A204.1 (cell line): Measurements from ENCODE around the gene TOP2B.

Experiments used
- FAIRE-seq: peaks from 2 replicates; lab custom pipeline; 2012; peaks lifted over from hg19 to GRCh38; lab: Jason Lieb, UNC

TOP2B gene, protein sequence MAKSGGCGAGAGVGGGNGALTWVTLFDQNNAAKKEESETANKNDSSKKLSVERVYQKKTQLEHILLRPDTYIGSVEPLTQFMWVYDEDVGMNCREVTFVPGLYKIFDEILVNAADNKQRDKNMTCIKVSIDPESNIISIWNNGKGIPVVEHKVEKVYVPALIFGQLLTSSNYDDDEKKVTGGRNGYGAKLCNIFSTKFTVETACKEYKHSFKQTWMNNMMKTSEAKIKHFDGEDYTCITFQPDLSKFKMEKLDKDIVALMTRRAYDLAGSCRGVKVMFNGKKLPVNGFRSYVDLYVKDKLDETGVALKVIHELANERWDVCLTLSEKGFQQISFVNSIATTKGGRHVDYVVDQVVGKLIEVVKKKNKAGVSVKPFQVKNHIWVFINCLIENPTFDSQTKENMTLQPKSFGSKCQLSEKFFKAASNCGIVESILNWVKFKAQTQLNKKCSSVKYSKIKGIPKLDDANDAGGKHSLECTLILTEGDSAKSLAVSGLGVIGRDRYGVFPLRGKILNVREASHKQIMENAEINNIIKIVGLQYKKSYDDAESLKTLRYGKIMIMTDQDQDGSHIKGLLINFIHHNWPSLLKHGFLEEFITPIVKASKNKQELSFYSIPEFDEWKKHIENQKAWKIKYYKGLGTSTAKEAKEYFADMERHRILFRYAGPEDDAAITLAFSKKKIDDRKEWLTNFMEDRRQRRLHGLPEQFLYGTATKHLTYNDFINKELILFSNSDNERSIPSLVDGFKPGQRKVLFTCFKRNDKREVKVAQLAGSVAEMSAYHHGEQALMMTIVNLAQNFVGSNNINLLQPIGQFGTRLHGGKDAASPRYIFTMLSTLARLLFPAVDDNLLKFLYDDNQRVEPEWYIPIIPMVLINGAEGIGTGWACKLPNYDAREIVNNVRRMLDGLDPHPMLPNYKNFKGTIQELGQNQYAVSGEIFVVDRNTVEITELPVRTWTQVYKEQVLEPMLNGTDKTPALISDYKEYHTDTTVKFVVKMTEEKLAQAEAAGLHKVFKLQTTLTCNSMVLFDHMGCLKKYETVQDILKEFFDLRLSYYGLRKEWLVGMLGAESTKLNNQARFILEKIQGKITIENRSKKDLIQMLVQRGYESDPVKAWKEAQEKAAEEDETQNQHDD (N-terminal part only)

DNA sequence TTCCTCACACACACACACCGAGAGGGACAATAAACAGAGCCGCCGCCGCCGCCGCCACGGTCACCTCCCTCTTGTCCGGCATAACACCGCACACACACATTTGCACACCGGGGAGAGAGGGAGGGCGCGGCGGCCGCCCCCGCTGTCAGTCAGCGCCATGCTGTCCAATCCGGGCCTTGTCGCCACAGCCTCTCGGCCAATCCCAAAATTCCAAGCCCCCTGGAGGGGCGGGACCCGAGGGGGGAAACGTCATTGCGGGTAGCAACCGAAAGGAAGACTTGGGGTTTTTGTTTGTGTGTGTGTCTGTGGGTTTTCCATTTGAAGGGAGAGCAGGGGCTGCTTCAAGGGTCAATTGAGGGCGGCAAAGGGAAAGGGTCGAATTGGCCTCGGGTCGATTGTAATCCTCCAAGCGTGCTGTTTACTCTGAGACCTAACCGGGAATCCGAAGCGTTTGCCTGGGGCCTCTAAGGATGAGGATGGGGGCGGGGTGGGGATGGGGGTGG, at the start of gene TOP2B:
TOP2B (minus strand) TSS at position 96 of the 503 bp plus-strand sequence. CDS start 610 bp downstream, outside the sequence.
- FAIRE-seq, result peak; percentile 91

DNA sequence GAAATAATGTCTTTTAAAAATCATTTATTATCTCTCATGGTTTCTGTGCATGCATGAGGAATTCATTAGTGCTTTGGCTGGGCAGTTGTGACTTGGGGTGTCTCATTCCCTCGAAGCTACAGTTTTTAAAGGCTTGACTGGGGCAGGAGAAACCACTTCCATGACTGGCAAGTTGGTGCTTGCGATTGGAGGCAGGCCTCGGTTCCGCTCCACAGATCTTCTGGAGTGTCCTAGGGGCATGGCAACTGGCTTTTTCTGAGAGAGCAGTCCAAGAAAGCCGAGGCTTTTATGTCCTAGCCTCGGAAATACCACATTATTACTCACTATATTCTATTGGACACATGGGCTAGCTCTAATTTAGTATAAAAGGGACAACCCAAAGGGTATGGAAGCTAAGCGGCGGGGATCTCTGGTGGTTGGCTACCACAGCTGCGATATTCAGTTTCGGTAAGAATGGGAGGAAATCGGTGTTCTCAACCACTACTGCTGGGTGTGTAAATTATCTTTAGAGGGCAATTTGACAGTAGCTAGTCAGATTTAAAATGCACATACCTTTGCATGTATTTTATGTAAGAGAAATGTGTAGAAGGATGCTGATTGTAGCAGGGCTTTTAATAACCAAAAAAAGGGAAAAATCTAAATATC, 48.8 kb upstream of the TOP2B start:
- FAIRE-seq, result no peak

DNA sequence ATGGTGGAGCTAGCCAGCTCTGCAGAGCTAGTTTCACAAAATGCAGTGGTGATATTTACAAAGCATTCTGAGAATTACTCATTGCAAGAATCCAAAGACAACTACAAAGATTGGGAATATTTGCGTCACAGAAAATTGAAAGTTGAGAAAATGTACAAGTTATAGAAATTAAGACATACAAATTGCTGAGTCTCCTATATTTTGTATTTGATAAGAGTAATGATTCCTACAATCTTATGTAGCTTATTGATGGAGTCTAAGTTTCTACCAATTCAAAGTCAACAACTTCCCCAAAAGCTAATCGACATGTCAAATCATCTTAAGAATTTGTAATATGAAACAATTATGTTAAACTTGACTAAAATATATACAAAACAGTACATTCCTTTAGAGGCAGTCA, 46.4 kb upstream of the TOP2B start:
- no peak for FAIRE-seq

DNA sequence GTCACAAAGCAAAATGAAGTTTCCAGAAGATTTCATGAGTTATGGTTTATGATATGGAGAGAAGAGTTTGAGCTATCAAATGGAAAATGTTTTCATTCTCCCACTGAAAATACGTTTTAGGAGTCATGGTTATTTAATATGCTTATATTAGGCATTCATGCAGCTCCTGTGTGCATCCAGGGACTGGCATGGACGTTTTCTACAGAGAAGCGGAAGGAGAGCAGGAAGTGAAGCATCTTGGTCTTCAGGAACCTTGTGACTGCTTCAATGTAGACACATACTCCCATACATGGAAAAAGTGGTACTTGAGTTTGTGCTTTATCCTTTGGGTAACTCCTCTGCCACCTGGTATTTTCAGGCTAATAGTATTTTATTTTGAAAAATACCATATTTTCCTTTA, 43.3 kb upstream of the TOP2B start:
- no peak for FAIRE-seq

DNA sequence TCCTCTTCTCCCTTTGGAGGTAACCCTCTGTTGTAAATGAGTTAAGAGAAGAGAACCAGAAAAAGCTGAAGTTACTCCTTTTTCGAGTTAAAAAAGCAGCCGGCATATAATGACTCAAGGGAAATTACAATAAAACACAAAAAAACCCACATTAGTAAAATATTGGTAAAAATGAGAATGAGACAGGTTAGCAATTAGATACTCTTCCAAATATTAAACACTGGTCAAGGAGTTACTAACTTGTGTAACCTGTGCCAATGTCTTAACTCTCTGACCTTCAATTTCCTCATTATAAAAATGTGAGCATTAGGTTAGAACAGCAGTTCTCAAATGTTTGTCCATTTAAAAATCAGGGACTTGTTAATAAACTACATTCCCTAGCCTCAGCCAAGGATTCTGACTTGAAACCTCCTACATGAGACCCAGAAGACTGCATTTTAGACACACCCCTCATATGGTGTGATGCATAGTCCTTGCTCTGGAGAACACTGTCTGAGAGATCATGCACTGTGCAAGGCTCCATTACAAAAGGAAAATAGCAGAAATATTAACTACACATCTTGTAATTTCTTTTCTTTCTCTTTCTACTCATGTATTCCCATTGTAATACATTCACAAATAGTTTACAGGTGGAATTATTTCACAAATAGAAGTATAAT, 42.7 kb upstream of the TOP2B start:
- FAIRE-seq, result no peak

DNA sequence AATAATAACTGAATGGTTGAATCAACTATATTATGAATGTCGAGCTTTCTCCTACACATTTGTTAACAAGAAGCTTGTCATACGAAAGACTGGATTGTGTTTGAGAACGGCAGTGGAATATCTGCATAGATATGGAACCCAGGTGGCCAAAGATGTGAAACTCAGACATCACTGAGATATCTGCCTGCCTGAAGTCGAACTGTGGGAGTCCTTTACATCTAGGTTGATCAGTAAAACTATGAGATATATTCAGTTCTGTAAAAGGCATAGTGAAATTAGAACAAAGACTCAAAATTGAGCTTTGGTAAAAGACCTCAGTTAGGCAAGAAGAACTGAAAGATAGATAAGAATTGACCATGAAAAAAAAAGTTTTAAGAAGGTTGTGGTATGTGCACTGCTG, 41.5 kb upstream of the TOP2B start:
- FAIRE-seq, result no peak

DNA sequence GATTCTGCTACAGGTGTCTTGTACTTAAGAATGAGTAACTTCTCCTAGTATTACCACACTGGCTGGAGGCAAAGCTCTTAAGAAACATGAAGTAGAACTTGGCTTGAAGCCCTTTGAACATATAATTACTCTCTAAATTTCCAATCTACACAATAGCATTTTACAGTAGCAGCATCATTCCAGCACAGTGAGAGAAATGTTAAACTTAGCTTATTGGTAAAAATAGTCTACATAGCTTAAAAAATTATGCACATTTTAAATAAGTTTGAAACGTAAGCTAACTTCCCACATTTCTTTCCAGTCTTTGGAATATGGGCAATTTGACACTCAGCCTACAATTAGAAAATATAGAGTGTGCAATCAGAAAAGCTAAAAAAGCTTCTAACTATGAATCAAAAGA, 32.8 kb upstream of the TOP2B start:
- FAIRE-seq, result no peak

DNA sequence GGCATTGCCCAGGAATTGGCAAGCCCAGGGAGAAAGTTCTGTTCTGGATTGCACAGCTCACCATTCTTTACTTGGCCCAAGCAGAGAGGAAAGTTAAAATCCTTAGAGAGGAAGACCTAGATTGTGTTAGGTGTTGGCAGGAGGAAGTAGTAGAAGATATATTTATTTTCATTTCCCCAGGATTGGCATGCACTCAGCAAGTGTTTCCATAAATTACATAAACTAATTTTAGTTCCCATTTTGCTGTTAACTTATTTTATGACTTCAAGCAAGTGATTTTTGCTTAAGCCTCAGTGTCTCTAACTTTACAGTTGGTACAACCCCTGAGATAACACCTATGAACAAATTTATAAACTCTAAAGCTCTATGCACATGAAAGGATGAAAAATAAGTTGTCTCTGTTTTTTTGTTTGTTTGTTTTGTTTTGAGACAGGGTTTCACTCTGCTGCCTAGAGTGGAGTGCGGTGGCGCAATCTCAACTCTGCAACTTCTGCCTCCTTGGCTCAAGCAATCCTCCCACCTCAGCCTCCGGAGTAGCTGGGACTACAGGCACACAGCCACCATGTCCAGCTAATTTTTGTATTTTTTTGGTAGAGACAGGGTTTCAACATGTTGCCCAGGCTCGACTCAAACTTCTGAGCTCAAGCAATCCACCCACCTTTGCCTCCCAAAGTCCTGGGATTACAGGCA, 31.2 kb upstream of the TOP2B start:
- FAIRE-seq, result no peak

DNA sequence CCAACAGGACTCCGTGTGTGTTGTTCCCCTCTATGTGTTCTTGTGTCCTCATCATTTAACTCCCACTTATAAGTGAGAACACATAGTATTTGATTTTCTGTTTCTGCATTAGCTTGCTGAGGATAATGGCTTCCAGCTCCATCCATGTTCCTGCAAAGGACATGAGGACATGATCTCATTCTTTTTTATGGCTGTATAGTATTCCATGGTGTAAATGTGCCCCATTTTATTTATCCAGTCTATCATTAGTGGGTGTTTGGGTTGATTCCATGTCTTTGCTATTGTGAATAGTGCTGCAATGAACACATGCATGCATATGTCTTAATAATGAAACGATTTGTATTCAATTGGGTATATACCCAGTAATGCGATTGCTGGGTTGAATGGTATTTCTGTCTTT, 28.5 kb upstream of the TOP2B start:
- FAIRE-seq, result no peak

DNA sequence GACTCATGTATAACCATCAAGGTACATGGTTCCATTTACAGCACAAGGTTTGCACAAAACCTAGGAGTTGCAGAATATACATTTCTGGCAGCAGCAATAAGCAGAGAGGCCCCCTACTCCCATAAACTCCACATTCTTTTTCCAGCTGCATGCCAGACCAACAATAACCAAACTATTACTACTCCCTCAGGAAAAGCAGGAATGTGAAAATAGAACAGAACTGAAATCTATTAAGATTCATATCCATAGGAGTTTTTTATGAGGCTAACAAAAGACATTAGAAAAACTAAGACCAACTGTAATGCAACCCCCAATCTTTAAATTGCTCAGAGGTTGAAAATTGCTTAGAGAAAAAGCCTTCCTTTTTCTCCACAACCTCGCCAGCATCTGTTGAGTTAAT, 27.6 kb upstream of the TOP2B start:
- FAIRE-seq, result no peak

DNA sequence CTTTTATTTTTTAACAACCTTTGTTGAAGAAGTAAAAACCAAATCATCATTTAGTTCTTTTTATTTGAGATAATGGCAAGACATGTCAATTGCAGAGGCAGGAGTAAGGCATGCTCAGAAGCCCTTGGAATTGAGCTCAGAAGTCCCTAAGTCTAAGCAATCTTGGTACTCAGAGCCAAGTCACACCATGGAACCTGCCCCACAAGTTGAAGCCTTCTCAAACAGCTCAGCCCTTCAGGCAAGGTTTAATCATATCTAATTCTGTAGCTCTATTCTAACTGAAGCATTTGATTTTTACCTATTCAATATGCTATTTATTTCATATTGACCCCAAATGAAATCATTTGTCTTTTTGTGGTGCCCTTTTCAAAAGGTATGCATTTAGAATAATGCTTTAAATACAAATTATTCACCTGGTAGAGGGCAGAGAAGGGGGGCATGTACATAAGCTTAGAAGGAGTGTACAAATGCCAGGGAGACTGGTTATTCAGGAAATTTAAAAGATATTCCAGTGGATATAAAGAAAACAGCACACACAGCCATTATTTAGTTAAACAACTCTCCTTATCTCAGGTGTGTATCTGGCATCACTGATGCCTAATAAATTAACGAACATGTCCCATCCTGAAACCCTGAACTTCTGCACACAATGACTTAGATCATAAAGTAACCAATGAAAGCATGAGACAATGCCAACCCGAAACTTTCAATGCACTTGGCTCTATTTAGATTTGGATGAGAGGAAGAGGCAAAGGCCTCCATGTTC, 26.2 kb upstream of the TOP2B start:
- FAIRE-seq, result no peak

DNA sequence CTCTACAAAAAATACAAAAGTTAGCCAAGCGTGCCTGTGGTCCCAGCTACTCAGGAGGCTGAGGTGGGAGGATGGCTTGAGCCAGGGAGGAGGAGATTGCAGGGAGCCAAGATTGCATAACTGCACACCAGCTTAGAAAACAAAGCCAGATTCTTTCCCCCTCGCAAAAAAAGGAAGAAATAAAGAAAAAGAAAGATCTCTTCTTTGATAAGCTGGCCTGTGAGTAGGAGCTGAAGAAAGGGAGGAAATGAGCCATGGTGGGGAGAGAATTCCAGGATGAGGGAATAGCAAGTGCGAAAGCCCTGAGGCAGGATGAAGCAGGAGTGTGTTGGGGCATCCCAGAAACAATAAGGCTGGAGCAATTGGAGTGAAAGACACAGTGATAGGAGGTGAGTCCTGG, 24.5 kb upstream of the TOP2B start:
- no peak for FAIRE-seq

DNA sequence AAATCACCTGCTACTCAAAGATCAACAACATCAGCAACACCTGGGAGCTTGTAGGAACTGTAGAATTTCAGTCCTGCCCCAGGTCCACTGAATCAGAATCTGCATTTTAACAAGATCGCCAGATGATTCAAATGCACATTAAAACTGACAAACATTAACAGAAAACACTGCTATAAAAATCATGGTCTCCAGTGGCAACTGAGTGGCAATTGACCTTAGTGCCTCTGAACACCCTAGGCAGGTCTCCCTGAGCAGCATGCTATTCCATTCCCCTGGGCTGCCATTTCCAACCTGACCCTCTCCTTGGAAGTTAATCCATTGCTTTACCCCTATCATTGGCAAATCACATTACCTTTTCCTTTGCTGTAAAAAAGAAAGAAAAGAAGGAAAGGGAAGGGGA, 23.0 kb upstream of the TOP2B start:
- no peak for FAIRE-seq

DNA sequence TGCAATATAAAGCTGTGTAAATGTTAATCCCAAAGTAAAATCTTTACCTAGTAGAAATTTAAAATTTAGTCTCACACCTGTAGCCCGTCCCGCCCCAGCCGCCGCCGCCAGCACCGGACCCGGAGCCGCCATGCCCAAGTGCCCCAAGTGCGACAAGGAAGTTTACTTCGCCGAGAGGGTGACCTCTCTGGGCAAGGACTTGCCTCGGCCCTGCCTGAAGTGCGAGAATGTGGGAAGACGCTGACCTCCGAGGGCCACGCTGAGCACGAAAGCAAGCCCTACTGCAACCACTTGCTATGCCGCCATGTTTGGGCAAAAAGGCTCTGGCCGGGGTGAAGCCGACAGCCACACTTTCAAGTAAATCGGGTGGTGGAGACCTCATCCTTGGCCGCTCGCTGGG, 22.1 kb upstream of the TOP2B start:
- no peak for FAIRE-seq

DNA sequence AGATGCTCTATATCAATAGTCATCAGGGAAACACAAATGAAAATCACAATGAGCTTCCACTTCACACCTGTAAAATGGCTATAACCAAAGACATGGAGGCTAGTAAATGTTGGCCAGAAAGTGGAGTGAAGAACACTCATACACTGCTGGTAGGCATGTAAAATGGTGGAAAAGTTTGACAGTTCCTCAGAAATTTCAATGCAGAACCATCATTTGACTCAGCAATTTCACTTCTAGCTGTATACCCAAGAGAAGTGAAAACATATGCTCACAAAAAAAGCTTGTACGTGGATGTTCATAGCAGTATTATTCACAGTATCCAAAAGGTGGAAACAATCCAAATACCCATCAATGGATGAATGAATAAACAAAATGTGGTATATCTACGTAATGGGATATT, 19.2 kb upstream of the TOP2B start:
- FAIRE-seq, result no peak

DNA sequence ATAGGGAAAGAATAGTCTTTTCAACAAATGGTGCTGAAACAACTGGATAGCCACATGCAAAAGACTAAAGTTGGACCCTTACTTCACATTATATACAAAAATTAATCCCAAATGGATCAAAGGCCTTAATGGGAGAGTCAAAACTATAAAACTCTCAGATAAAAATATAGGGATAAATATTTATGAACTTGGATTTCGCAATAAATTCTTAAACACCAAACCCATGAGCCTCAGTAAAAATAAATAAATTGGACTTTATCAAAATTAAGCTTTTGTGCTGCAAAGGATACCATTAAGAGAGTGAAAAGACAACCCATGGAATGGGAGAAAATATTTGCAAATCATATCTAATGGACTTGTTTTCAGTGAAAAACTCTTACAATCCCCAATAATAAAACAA, 18.7 kb upstream of the TOP2B start:
- FAIRE-seq, result no peak

DNA sequence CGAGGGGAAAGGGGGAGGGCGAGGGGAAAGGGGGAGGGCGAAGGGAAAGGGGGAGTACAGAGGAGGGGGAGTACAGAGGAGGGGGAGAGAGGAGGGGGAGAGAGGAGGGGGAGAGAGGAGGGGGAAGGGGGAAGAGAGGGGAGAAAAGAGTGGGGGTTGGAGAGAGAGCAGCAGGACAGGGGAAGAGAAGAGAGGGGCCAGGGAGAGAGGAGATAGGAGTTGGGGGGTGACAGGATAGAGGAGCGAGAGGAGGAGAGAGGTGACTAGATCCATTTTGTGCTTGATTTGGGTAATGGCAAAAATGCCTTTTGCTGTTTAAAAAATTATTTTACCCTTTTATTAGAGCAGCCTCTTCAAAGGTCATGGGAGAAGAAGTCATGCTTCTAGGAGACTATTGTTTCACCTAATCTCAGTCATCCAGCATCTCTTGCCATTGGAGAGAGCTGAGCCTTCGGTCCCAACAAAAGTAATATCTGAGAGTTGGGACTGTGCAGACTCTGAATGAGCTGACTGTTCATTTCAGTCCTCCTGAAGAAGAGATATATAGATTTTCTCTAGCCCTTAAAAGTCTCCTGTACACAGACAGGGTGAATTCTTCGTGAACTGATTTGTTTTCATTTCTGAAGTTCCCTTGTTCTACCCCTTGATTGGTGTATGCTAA, 15.1 kb upstream of the TOP2B start:
- FAIRE-seq, result no peak

DNA sequence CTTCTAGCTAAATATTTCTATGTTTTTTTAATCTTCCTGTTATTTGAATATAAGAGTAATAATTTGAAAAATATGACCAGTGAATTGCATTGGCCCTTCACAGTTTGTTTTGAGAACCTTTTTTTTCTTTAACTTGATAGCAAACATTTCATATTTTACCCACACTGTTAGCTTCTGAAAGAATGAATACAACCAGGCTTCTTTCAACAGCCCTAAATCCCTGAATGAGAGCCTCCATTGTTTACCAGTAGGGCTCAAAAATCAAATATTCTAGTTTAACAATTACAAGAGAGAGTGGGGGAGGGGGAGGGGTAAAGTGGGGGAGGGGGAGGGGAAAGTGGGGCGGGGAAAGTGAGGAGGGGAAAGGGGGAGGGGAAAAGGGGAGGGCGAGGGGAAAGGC, 14.5 kb upstream of the TOP2B start:
- no peak for FAIRE-seq

DNA sequence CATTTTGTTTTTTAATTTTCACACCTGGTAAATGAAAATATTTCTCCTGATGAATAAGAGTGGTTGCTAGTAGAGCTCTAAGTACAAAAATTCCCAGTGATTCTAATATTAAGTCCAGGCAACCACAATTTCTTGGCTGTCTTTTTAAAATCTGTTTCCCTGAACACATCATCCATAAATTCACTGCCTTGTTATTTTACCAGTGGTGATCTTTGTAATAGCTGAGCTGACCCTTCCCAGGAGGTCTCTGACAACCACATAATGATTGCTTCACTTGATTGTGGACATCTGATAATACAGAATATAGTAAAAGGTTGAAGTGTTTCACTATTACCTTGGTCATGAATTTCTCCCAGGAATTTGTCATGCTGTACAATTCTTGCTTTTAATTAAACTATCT, 13.9 kb upstream of the TOP2B start:
- FAIRE-seq, result no peak

DNA sequence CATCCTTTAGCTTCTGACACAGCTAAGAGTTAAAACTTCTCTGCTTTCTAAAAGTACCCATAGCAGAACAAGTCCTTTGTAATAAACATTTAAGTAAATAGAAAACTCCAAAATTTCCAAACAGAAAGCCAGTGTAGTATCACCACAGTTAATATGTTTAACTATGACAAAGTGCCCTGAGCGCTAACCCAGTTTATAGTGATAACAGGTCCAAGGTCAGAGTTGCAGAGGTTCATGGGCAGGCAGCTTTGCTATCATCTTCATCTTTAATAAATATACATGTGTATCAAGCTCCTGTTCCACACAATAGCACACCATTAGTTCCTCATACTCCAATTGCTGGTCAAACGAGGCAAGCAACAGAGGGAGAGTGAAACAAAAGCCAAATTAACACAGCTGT, 12.4 kb upstream of the TOP2B start:
- FAIRE-seq, result no peak
